WTC11 (cell line): ENCODE data around the gene RS1. TPM values are rescaled to one million over a fixed set of nuclear protein-coding genes. Genes with fewer than 3 reads are reported as not detected.

Experiments
- ATAC-seq: fragments of 200-7000 bp; cut with Tn5 transposase; 2 replicates; pipeline ENCODE4 v1.10.0; 2021; ENCODE audit warnings: mild to moderate bottlenecking, moderate library complexity
- CTCF ChIA-PET: fragments of 300-600 bp; sonication (Branson Sonifier 250); formaldehyde crosslinking; loops from one replicate; lab custom pipeline; 2021; ENCODE audit warnings: antibody characterized with exemption; lab: Charles Lee
- POLR2A ChIA-PET: fragments of 350-600 bp; sonication (Branson Sonifier 250); formaldehyde crosslinking; loops from one replicate; lab custom pipeline; 2021; ENCODE audit warnings: antibody characterized with exemption; lab: Charles Lee
- DNase-seq: peaks from one replicate; pipeline ENCODE4 v3.0.0; 2021; ENCODE audit warnings: low spot score
- H3K27ac Mint-ChIP-seq: 2 replicates; pipeline ENCODE4 v1.8.0; 2021; ENCODE audit warnings: mixed read lengths
- H3K27me3 Mint-ChIP-seq: 2 replicates; pipeline ENCODE4 v1.8.0; 2021; ENCODE audit warnings: low read depth, mild to moderate bottlenecking, moderate library complexity, mixed read lengths
- H3K36me3 Mint-ChIP-seq: 2 replicates; pipeline ENCODE4 v1.8.0; 2021; ENCODE audit warnings: mixed read lengths
- H3K4me1 Mint-ChIP-seq: 2 replicates; pipeline ENCODE4 v1.8.0; 2022; ENCODE audit warnings: mixed read lengths
- H3K4me3 Mint-ChIP-seq: 2 replicates; pipeline ENCODE4 v1.8.0; 2021; ENCODE audit warnings: mild to moderate bottlenecking, moderate library complexity, mixed read lengths
- H3K9me3 Mint-ChIP-seq: 2 replicates; pipeline ENCODE4 v1.8.0; 2021; ENCODE audit warnings: mixed read lengths
- ATF2 ChIP-seq: sonication (generic); formaldehyde crosslinking; IDR thresholded peaks from 2 replicates; pipeline ENCODE4 v1.8.1; 2022; ENCODE audit warnings: low read depth, missing genetic modification reagents, borderline replicate concordance
- CREB1 ChIP-seq: sonication (generic); formaldehyde crosslinking; IDR thresholded peaks from 2 replicates; pipeline ENCODE4 v1.8.0; 2023; ENCODE audit warnings: mild to moderate bottlenecking, missing genetic modification reagents
- E2F1 ChIP-seq: sonication (generic); formaldehyde crosslinking; IDR thresholded peaks from 2 replicates; pipeline ENCODE4 v1.8.0; 2022; ENCODE audit warnings: mild to moderate bottlenecking, missing genetic modification reagents
- FOXP4 ChIP-seq: sonication (generic); formaldehyde crosslinking; IDR thresholded peaks from 2 replicates; pipeline ENCODE4 v1.8.0; 2022; ENCODE audit warnings: mild to moderate bottlenecking, missing genetic modification reagents
- HMGXB4 ChIP-seq: sonication (generic); formaldehyde crosslinking; IDR thresholded peaks from 2 replicates; pipeline ENCODE4 v1.8.1; 2023; ENCODE audit warnings: mild to moderate bottlenecking, moderate library complexity, missing genetic modification reagents
- MXD4 ChIP-seq: fragments of 250-450 bp; sonication (Bioruptor Pico); IDR thresholded peaks from 2 replicates; pipeline ENCODE4 v1.8.0; 2021; ENCODE audit warnings: mild to moderate bottlenecking, moderate library complexity, borderline replicate concordance
- MYBL2 ChIP-seq: sonication (generic); formaldehyde crosslinking; IDR thresholded peaks from 2 replicates; pipeline ENCODE4 v1.8.1; 2023; ENCODE audit warnings: mild to moderate bottlenecking, moderate library complexity, missing genetic modification reagents
- RORB ChIP-seq: fragments of 250-450 bp; sonication (Bioruptor Pico); IDR thresholded peaks from 2 replicates; pipeline ENCODE4 v1.9.0; 2021; ENCODE audit warnings: mild to moderate bottlenecking
- SOX15 ChIP-seq: fragments of 250-450 bp; sonication (Bioruptor Pico); IDR thresholded peaks from 2 replicates; pipeline ENCODE4 v1.9.0; 2021; ENCODE audit warnings: mild to moderate bottlenecking
- TCF7 ChIP-seq: sonication (generic); formaldehyde crosslinking; IDR thresholded peaks from 2 replicates; pipeline ENCODE4 v1.8.0; 2022; ENCODE audit warnings: mild to moderate bottlenecking, low read depth, missing genetic modification reagents, moderate library complexity
- ZNF281 ChIP-seq: sonication (generic); formaldehyde crosslinking; IDR thresholded peaks from 2 replicates; pipeline ENCODE4 v1.8.0; 2023; ENCODE audit warnings: mild to moderate bottlenecking, missing genetic modification reagents
- ZNF425 ChIP-seq: fragments of 250-450 bp; sonication (Bioruptor Pico); conservative IDR thresholded peaks from 2 replicates; pipeline ENCODE4 v1.9.0; 2021; ENCODE audit warnings: mild to moderate bottlenecking
- total RNA-seq: library from RNA; stranded (reverse); gene quantifications from 3 replicates; pipeline ENCODE4 v1.2.3, GENCODE V29; 2021

The RS1 gene
- total RNA-seq, 1 experiment from 2014 or later: not detected

GRCh38 chrX:18596096-18596495 lies 75.8 kb downstream of the RS1 start:
- no peak for DNase-seq
- Mint-ChIP-seq H3K27ac (no peak overlapping the region), H3K36me3 (peaks cover 5% of the 10 kb centered on the region; the same call in 1 of the 2 replicates), H3K27me3 (no peaks in the 10 kb centered on the region), H3K4me1 (no peaks in the 10 kb centered on the region), H3K4me3 (no peak overlapping the region), H3K9me3 (no peaks in the 10 kb centered on the region)
- TF ChIP-seq HMGXB4 (no peak), ATF2 (CRISPR knock-in tag) (no peak), E2F1 (no peak), TCF7 (CRISPR knock-in tag) (no peak)
- ATAC-seq: no peak
- ChIA-PET CTCF (no interaction called here), POLR2A (no interaction called here)

- no peak overlapping the region for H3K4me3 Mint-ChIP-seq
- ATAC-seq: no peak
Observed at GRCh38 chrX:18594079-18594478, 77.8 kb downstream of the RS1 start.

More at GRCh38 chrX:18594079-18594478, 77.8 kb downstream of the RS1 start:
- no peaks in the 10 kb centered on the region for H3K27me3 Mint-ChIP-seq
- ChIA-PET POLR2A (no interaction called here), CTCF (no interaction called here)
- H3K36me3 Mint-ChIP-seq: peaks cover 14% of the 10 kb centered on the region
- H3K4me1 Mint-ChIP-seq: no peaks in the 10 kb centered on the region
- H3K27ac Mint-ChIP-seq: no peak overlapping the region
- DNase-seq: no peak
- TF ChIP-seq ZNF281 (CRISPR knock-in tag) (no peak), CREB1 (CRISPR knock-in tag) (no peak), SOX15 (CRISPR knock-in tag) (no peak), RORB (CRISPR knock-in tag) (no peak), ZNF425 (CRISPR knock-in tag) (no peak), FOXP4 (CRISPR knock-in tag) (no peak), MYBL2 (no peak), MXD4 (CRISPR knock-in tag) (no peak)
- TF ChIP-seq, all 79 proteins: peak for 0
- H3K9me3 Mint-ChIP-seq: no peaks in the 10 kb centered on the region
